Activated CD4-positive, alpha-beta T cell treated with anti-CD3 and anti-CD28 coated beads, Interleukin-10, Interleukin-2, amounts not matched to agents 100 ng/mL and 50 ng/mL, durations not matched to agents 16 hours and 8 hours (primary cell): ENCODE measurements around the gene PTPRN2.

Source experiments
- DNase-seq: peaks from one replicate; pipeline ENCODE4 v3.0.0-alpha.2; 2020

Gene PTPRN2

DNA sequence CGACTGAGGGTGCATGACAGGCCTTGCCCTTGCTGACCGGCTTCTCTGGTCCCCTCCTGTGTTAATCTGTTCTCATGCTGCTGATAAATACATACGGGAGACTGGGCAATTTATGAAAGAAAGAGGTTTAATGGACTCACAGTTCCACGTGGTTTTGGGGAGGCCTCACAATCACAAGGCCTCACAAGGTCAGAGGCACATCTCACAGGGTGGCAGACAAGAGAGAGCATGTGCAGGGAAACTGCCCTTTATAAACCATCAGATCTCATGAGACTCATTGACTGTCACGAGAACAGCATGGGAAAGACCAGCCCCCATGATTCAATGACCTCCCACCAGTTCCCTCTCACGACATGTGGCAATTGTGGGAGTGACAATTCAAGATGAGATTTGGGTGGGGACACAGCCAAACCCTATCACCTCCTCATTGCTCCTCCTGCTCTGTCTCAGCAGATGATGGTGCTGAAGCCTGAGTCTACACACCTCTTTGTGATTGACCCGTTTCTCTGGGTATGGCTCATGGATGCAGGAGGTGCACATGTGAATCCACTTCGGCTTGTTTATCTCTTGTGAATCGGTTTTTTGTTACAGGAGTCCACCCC lies 703.1 kb downstream of the PTPRN2 start:
- DNase-seq: no peak

DNA sequence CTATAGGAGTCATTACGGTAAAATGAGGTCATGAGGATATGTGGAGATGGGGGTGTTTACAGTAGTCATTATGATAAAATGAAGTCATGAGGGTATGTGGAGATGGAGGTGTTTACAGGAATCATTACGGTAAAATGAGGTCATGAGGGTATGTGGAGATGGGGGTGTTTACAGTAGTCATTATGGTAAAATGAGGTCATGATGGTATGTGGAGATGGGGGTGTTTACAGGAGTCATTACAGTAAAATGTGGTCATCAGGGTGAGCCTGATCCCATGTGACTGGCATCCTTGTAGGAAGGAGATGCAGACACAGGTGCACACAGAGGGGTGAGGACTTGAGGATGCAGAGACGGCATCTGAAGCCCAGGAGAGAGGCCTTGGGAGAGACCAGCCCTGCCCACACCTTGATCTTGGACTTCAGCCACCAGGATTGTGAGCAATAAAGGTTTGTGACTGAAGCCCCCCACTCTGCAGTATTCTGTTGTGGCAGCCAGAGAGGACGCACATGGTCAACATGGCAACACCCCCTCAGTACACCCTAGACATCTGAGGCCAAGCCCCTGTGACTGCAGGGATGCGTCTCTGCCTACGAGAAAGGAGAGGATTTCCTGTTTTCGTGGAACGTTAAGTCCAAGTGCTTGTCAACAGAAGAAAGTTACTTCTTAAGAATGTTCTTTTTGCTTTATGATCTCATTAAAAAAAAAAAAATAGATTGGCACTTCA lies 706.4 kb downstream of the PTPRN2 start:
- no peak for DNase-seq

DNA sequence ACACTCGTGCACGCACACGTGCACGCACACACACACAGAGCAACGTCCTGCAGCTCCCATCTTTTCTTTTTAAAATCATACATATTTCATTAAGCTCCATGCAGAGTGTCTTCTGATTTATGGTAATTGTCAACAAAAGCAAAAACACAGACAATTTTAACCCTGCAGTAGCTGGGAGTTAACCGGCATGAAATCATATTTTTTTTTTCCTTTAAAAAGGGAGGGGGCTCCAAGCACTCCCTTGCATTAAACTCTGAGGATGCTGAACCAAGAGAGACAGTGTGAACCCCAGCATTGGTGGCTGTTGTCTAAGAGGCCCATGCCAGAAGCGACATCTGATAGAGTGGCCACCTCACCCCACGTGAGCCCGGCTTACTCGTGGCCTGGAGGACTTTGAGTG lies 708.2 kb downstream of the PTPRN2 start:
- DNase-seq: no peak

DNA sequence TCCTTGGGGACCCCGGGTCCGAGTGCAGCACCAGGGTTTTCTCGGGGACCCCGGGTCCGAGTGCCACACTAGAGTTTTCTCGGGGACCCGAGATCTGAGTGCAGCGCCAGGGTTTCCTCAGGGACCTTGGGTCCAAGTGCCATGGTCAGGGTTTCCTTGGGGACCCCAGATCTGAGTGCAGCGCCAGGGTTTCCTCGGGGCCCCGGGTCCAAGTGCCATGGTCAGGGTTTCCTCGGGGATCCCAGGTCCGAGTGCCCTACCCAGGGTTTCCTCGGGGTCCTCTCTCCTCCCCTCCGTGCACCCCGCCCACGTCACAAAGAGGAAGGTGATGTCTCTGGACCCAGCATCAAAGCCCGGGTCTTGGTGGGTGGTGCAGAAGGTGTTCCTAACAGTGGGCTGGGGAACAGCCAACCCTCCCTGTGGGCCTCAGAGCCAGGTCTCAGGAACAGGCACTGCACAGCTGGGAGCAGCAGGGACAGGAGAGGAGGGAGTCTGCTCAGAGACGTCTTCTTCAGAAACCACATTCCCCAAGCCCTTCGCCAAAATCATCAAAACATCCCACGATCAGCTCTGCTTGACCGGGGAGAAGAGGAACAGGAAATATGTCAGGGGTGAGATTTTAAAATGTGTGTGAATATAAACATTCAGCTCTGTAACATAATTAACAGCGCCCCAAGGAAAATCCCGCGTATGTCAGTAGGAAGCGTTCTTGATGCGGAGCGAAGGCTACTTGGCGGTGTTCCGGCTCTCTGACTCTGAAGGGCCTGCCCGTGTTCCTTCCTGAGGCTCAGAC lies 710.1 kb downstream of the PTPRN2 start:
- DNase-seq: no peak

DNA sequence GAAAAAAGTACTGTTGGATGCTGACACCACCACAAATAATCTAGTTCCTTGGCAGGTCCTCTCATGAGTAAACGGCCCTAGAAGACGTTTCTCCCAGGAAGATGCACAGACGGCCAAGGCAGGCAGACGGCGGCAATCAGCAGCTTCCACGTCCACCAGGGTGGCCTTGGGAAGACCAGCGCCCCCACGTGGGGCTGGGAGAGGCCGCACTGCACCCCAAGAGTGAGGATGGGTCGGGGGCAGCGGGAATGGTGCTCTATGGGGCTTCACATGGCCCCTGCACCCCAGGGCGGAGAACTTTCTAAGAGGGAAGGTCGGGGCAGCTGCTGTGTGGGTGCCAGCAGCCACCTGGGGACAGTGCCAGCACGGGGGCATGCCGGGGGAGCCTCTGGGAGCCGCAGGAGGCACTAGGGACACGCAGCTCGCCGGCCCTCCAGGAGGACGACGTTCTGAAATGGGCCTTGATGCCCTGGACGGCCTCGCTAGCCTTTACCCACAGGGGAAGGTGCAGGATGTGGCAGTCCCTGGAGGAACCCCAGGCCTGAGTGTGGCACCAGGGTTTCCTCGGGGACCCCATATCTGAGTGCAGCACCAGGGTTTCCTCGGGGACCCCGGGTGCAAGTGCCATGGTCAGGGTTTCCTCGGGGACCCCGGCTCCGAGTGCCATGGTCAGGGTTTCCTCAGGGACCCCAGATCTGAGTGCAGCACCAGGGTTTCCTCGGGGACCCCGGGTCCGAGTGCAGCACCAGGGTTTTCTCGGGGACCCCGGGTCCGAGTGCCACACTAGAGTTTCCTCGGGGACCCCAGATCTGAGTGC lies 710.9 kb downstream of the PTPRN2 start:
- no peak for DNase-seq

DNA sequence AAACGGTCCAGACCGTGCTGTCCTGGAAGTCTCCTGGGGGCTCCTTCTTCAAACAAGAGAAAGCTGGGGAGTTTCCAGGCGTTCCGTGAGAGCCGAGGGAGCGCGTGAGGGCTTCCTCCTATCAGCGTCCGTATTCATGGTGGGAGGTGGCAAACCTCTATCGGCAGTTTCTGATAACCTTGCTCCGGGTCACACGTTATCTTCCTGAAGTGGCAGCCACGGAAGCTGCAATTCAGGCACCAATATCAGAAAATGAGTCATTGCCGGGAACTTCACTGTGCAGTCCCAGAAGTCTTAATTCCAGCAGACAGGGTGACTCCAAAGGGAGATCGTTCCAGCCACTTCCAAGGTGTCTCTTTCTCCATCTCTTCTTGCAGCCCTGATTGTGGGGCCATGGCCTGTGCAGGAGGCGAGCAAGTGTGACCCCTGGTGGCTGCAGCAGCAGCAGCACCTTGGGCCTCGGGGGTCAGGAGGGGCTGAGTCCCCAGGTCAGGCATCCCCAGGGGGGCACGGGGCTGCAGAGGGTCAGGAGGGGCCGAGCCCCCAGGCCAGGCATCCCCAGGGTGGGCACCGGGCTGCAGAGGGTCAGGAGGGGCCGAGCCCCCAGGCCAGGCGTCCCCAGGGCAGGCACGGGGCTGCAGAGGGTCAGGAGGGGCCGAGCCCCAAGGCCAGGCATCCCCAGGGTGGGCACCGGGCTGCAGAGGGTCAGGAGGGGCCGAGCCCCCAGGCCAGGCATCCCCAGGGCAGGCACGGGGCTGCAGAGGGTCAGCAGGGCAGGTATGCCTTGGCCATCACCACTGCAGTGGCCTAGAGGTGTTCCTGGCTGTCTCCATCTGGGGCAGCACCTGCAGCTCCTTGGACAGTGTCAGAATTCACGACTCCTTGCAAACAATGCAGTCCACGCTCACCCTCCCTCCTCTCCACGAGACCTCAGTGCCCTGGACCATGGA lies 712.1 kb downstream of the PTPRN2 start:
- peak; percentile 45 for DNase-seq

DNA sequence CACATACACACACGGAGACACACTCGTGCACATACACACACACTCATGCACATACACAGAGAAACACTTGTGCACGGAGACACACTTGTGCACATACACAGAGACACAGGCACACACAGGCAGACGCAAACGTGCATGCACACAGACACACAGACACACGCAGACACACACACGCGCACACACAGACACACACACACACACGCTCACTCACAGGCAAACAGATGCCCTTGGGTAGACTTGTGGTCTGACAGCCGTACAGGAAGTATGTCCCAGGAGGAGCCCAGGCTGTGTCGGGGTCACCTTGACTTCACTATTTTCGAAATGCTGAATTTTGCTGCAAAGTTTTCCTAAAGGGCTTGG lies 712.8 kb downstream of the PTPRN2 start:
- no peak for DNase-seq

DNA sequence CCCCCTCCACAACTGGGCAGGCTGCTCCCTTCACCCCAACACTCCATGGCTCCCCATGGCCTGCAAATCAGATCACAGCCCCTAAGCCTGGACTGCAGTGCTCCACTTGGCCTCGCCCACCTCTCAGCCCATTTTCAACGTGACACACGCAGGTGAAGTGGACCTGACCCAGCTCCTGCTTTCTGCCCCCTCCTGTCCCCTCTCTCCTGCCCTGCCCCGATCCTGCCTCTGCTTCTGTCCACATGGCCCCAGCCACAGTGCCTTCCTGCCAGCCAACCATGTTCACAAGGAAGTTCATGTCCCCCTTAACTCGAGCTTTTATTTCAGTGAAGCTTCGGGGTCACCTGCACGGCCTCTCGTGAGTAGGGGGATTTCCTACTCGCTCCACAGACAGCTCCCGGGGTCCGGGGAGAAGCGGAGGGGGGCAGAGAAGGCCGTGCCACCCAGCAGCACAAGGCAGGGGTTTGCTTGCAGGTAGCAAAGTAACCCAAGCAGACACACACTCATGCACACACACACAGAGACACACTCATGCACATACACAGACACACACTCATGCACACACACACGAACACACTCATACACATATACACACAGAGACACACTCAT lies 713.3 kb downstream of the PTPRN2 start:
- DNase-seq: no peak

DNA sequence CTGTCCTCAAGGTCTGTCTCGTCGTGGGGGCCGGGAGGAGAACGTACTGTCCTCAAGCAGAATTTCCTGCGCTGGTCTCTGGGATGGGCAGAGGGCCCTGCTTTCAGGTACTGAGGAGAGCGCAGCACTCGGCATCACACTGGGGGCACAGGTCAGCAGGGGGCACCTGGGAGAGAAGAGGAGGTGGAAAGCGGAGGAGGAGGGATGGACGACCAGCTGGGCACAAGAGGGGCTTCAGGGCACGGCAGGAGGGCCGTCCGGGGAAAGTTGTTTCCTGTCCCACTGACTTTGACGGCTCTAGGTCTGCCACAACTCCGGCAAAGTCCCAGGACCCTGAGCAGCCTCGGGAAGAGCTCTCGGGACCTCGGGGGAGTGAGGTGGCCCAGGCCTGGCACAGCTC lies 714.0 kb downstream of the PTPRN2 start:
- DNase-seq: no peak

DNA sequence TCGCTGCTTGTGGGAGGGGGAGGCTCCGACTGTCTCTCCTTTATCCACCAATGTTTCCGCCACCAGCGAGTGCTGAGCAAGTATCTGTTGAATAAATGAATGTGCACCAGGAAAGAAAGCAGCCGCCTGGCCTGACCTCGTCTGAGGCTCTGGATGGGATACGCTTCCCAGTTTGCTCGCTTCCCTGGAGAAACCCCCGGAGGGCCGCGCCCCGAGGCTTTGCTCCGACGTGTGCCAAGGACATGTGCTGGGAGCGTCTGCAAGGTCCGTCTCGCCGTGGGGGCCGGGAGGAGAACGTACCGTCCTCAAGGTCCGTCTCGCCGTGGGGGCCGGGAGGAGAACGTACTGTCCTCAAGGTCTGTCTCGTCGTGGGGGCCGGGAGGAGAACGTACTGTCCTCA lies 714.4 kb downstream of the PTPRN2 start:
- no peak for DNase-seq

DNA sequence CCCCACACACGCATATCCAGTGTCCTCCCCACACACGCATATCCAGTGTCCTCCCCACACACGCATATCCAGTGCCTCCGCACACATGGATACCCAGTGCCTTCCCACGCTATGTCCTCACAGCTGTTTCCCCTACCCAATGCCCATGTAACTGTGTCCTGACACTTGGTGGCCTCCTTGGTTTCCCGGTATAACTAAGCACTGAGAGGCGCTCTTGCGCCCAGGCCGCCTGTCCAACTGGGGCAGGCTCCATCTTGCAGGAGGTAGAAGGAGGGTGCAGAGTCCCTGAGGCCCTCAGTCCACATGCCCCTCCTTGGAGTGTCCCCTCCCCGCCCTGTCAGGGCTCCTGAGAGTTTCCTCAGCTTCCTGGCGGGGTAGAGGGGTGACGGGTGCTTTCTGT lies 715.2 kb downstream of the PTPRN2 start:
- no peak for DNase-seq

DNA sequence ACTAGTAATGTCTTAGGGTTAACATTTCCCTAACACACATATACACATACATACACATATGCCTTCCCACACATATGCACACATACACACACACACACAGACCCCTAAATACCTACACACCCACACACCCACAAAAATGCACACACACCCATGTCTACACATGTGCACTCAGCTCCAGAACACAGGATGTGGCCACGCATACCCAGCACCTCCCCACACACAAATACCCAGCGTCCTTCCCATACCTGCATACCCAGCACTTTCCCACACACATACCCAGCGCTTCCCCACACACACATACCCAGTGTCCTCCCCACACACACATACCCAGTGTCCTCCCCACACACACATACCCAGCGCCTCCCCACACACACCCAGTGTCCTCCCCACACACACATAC lies 715.9 kb downstream of the PTPRN2 start:
- no peak for DNase-seq

DNA sequence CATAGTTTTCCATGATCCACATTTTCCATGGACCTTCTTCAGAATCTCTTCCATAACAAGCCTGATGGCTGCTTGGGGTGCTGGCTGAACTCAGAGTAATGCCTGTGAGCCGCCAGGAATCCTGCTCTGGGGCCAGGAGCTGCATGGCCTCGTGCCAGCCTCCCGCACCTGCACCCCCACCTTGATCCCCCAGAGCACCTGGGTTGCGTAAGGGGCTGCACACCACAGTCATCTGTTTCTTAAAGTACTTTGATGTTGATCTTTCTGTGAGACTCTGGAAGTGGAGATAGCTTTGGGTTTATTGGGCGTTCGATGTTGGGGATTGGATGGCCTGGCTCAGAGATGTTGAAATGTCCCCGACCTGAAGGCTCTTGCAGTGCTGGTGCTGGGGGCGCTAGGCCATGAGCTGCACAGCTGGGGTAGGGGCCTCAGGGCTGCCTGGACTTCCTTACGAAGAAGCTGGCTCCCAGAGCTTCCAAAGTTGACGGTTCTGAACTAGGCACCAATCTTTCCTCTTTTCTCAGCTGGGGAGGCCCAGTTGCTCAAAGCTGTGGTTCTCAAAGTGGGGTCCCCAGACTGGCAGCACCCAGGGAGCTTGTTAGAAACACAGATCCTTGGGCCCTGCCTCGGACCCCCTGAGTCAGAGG lies 716.9 kb downstream of the PTPRN2 start:
- DNase-seq: no peak

DNA sequence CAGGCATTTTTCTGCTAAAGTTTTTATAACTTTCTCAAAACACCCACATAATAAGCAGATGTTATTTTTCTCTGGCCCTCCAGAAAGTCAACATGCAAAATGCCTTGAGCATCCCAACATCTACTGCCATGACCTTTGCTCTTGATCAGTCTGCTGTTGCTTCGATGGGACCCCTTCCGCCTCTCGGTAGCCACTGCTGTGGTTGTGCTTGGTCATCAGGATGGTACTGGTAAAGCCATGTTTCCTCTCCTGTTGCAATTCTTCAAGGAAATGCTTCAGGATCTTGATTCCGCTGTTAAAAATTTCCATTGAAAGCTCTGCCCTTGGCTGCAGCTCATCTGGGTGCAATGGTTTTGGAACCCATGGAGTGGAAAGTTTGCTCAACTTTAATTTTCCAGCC lies 717.8 kb downstream of the PTPRN2 start:
- no peak for DNase-seq

DNA sequence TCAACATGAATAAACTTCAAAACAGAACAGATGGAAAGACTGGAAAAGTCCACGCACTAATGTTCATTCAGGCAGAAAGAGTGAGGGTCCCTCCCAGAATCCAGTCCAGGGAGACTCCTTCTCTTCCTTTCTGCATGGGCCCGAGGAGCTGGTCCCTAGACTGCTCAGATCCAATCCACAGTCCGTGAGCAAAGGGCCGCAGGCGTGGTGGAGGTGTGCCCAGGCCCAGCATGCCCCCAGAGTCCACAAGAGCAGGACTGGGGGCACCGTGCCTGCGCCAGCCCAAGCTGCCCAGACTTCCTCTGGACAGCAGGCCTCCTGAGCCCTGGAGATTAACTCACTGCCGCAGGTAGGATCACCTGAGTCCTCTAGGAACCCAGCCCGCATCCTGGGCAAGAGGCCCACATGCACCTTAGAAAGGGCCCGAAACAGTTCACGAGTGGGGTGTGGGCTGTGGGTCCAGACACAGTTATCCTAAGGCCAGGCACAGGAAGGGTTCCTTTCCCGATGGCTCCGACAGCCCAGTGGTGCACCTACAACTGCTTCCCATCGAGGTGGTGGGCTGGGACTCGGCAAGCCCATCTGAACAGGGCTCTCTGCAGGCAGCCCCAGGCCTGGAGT lies 719.8 kb downstream of the PTPRN2 start:
- DNase-seq: no peak

DNA sequence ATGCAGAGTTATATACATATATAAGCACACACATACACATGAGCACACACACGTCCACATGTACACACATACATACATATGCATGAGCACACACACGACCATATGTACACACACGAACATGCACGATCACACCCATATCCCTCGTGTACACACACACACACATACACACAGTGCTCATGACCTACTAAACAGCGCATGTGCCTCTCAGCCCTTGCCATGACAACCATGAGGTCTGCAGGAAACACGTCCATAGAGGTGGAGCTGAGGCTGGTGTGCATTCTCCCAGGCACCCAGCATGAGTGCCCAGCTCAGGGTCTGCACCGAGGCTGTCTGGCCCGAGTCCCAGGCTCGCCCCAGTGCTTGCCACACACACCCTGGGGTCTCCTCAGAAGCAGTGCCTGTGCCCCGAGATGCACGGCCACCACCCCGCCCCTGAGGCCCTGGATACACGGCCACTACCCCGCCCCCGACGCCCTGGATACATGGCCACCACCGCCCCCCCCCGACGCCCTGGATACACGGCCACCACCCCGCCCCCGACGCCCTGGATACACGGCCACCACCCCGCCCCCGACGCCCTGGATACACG lies 721.2 kb downstream of the PTPRN2 start:
- DNase-seq: no peak

DNA sequence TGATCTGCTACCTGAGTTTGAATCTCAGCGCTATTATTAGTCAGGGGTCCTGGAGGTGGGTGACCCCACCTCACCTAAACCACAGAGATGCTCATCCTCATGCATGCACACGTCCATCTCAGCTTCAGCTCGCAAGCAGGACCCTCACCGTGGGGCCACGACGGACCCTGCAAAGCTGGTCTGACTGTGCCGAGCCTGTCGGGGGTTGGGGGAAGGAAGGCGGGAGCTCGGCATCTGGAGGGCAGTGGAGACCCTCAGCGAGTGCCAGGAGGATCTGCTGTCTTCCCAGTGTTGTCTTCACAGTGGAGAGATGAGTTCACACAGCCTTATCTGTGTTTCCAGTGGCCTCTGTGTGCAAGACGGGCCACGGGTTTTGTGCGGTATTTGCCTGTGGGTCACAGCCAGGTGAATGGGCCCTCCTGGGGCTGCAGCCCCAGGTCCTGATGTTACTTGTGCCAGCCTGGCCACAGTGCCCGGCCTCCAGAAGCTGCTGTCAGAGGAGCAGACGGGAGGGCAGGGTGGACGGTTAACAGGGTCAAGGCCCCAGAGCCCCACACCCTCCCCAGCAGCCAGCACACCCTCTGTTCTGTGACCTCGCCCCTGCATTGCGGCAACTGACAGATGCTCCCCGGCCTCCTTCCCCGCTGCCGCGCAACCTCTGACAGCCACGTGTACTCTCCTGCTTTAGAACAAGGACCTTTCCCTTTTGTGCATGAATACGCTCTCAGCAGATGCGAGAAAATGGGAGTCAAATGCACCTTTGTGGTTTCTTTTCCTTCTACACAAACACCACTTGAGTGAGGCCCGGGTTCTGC lies 722.1 kb downstream of the PTPRN2 start:
- no peak for DNase-seq

DNA sequence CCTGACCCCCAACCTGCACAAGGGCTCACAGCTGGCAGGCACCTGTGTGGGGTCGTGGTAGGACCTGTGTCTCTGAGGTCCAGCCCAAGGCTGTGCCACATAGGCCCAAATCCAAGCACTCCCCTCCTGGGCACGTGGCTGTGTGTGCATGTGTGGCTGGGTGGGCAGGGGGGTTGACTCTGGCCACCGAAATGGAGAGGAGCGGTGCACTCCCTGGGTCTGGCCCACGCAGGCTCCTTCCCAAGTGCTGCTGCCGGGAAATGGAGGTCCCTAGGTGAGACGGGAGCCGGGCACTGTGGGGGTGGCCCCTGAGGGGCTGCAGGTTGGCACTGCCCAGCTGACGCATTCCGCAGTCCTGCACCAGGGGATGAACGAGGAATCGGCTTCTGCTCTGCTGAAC lies 722.7 kb downstream of the PTPRN2 start:
- DNase-seq: no peak
